Activated CD8-positive, alpha-beta T cell treated with anti-CD3 and anti-CD28 coated beads for 36 hours (primary cell): ENCODE measurements around the gene OR5W2. TPM values are rescaled to one million over a fixed set of nuclear protein-coding genes. Genes with fewer than 3 reads are reported as not detected.
"Not testable (repeated sequence)": the region's sequence is repeated elsewhere in the genome, so short reads cannot be mapped to it uniquely, and the experiment has no call there.

Experiments used
- ATAC-seq: fragments of 200-7000 bp; cut with Tn5 transposase; one replicate; pipeline ENCODE4 v1.10.0; 2021; ENCODE audit warnings: mild to moderate bottlenecking, moderate library complexity
- CTCF ChIA-PET: fragments of 350-600 bp; sonication (Branson Sonifier 250); formaldehyde crosslinking; loops from one replicate; lab custom pipeline; 2021; ENCODE audit warnings: antibody characterized with exemption; lab: Charles Lee
- POLR2A ChIA-PET: fragments of 350-600 bp; sonication (Branson Sonifier 250); formaldehyde crosslinking; loops from one replicate; lab custom pipeline; 2021; ENCODE audit warnings: antibody characterized with exemption; lab: Charles Lee
- DNase-seq: peaks from one replicate; pipeline ENCODE4 v3.0.0-alpha.2; 2020
- H3K27ac Mint-ChIP-seq: one replicate; pipeline ENCODE4 v1.8.0; 2021; ENCODE audit warnings: mild to moderate bottlenecking, mixed read lengths
- H3K27me3 Mint-ChIP-seq: one replicate; pipeline ENCODE4 v1.8.0; 2021; ENCODE audit warnings: mixed read lengths
- H3K36me3 Mint-ChIP-seq: one replicate; pipeline ENCODE4 v1.8.0; 2021; ENCODE audit warnings: low read depth, mixed read lengths
- H3K4me1 Mint-ChIP-seq: one replicate; pipeline ENCODE4 v1.8.0; 2021; ENCODE audit warnings: low read depth, mixed read lengths
- H3K4me3 Mint-ChIP-seq: one replicate; pipeline ENCODE4 v1.8.0; 2021; ENCODE audit warnings: mild to moderate bottlenecking, moderate library complexity, mixed read lengths
- H3K9me3 Mint-ChIP-seq: one replicate; pipeline ENCODE4 v1.8.0; 2021; ENCODE audit warnings: mixed read lengths
- intact Hi-C: fragments of 100-400 bp; cut with micrococcal nuclease; formaldehyde crosslinking; loops from one replicate; pipeline ENCODE4 v1.10.0; 2022
- total RNA-seq, 2 experiments: library from RNA; stranded (reverse); gene quantifications; one replicate each; pipeline ENCODE4 v1.2.3, GENCODE V29; 2021
- TF ChIP-seq, protein P1 (sequence below): fragments of 200-600 bp; IDR thresholded peaks from one replicate; pipeline ENCODE4 v1.8.0; 2022; ENCODE audit warnings: antibody characterized with exemption, mild to moderate bottlenecking

Gene OR5W2
- total RNA-seq, 2 experiments from 2014 or later = not detected

GRCh38 chr11:55920537-55920936, 6.2 kb upstream of the OR5W2 start:
- TF ChIP-seq, protein P1, sequence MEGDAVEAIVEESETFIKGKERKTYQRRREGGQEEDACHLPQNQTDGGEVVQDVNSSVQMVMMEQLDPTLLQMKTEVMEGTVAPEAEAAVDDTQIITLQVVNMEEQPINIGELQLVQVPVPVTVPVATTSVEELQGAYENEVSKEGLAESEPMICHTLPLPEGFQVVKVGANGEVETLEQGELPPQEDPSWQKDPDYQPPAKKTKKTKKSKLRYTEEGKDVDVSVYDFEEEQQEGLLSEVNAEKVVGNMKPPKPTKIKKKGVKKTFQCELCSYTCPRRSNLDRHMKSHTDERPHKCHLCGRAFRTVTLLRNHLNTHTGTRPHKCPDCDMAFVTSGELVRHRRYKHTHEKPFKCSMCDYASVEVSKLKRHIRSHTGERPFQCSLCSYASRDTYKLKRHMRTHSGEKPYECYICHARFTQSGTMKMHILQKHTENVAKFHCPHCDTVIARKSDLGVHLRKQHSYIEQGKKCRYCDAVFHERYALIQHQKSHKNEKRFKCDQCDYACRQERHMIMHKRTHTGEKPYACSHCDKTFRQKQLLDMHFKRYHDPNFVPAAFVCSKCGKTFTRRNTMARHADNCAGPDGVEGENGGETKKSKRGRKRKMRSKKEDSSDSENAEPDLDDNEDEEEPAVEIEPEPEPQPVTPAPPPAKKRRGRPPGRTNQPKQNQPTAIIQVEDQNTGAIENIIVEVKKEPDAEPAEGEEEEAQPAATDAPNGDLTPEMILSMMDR = no peak
- Mint-ChIP-seq H3K4me1 (no peaks in the 10 kb centered on the region), H3K36me3 (no peaks in the 10 kb centered on the region), H3K27ac (no peak overlapping the region), H3K9me3 (peaks cover 8% of the 10 kb centered on the region), H3K27me3 (no peaks in the 10 kb centered on the region), H3K4me3 (no peak overlapping the region)
- intact Hi-C loops = no loop called here
- ChIA-PET POLR2A (no interaction called here), CTCF (no interaction called here)
- DNase-seq = no peak
- ATAC-seq = no peak

DNA sequence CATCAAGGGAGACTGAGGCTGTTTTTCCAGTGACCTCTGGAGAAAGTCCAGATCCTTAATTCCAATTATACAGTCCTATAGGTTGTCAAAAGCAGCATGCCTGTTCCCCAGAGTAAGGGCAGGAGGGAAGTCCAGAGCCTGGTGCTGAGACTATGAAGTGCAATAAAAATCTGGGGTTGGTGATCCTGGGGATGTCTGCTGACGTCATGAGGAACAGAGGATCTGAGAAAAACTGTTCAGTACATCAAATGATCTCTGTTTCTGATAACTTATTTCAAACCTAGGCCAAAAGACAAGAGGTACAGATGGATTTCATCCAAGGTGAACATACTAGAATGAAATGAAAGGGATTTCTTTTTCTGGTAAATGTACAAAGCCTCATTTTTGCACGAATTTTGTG, 12.1 kb downstream of the OR5W2 start:
- ATAC-seq = no peak

DNA sequence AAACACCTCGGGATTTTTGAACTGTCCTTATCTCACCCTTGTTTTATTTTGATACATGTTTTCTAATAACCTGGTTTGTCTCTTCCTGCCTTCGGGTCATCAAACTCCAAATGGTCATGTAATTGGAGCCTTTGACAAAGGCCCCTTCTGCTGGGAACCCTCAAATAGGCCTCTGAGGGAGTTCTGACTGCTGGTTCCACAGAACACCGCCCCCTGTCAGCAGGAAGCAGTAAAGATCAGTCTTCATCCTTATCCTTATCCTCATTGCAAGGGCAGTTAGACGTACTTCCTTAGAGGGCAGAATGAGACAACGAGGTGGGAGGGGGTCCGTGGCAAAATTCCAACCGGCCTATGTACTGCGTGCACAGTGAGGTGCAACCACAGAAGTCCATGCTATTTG, 19.2 kb downstream of the OR5W2 start:
- H3K4me3 Mint-ChIP-seq = no peak overlapping the region
- ChIA-PET POLR2A (no interaction called here), CTCF (no interaction called here)
- intact Hi-C loops = no loop called here
- peaks cover 9% of the 10 kb centered on the region for H3K9me3 Mint-ChIP-seq
- no peaks in the 10 kb centered on the region for H3K27me3 Mint-ChIP-seq
- DNase-seq (no peak), ATAC-seq (no peak)
- no peaks in the 10 kb centered on the region for H3K36me3 Mint-ChIP-seq
- H3K4me1 Mint-ChIP-seq = no peaks in the 10 kb centered on the region
- H3K27ac Mint-ChIP-seq = no peak overlapping the region
- TF ChIP-seq, protein P1 = no peak

More for the DNA sequence above, 12.1 kb downstream of the OR5W2 start:
- TF ChIP-seq, protein P1 = no peak
- peaks cover 16% of the 10 kb centered on the region for H3K9me3 Mint-ChIP-seq
- no peaks in the 10 kb centered on the region for H3K27me3 Mint-ChIP-seq
- DNase-seq = no peak
- no peaks in the 10 kb centered on the region for H3K36me3 Mint-ChIP-seq
- H3K4me1 Mint-ChIP-seq = no peaks in the 10 kb centered on the region
- intact Hi-C loops = no loop called here
- no peak overlapping the region for H3K27ac Mint-ChIP-seq
- POLR2A ChIA-PET = no interaction called here
- CTCF ChIA-PET = no interaction called here
- no peak overlapping the region for H3K4me3 Mint-ChIP-seq

DNA sequence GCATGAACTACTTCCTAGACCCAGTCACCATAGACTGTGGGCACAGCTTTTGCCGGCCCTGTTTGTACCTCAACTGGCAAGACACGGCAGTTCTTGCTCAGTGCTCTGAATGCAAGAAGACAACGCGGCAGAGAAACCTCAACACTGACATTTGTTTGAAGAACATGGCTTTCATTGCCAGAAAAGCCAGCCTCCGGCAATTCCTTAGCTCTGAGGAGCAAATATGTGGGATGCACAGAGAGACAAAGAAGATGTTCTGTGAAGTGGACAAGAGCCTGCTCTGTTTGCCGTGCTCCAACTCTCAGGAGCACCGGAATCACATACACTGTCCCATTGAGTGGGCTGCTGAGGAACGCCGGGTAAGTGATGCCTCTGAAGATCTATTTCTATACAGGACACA, 28.9 kb downstream of the OR5W2 start:
- H3K4me1 Mint-ChIP-seq, H3K27ac Mint-ChIP-seq, H3K36me3 Mint-ChIP-seq, POLR2A ChIA-PET, DNase-seq, H3K27me3 Mint-ChIP-seq, H3K4me3 Mint-ChIP-seq, intact Hi-C loops, ATAC-seq, CTCF ChIA-PET: not testable (repeated sequence)
- peaks cover 10% of the 10 kb centered on the region for H3K9me3 Mint-ChIP-seq

DNA sequence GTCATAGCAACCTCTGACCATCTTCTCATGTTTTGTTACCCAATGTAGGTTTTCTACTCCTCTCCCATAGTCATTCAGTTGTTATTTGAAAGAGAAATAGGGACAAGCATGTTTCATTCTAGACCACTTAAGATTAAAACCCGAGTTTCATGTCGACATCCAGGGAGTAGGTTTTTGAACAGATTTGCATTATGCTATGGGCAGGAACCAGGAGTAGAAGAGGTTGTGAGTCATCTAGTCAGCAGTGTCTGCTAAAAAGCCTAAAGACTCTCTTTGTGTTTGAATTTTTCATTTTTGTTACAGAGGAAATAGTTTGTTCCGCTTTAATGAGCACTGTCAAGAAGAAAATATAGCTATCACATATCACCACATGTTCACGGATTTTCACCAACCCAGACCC, 29.4 kb downstream of the OR5W2 start:
- H3K4me3 Mint-ChIP-seq, intact Hi-C loops, DNase-seq, CTCF ChIA-PET, H3K27ac Mint-ChIP-seq, ATAC-seq, POLR2A ChIA-PET, H3K4me1 Mint-ChIP-seq, H3K36me3 Mint-ChIP-seq, H3K27me3 Mint-ChIP-seq: not testable (repeated sequence)
- H3K9me3 Mint-ChIP-seq = peaks cover 10% of the 10 kb centered on the region

- H3K4me3 Mint-ChIP-seq, H3K36me3 Mint-ChIP-seq, DNase-seq, ATAC-seq, H3K27ac Mint-ChIP-seq, POLR2A ChIA-PET, H3K4me1 Mint-ChIP-seq, CTCF ChIA-PET, H3K27me3 Mint-ChIP-seq, intact Hi-C loops: not testable (repeated sequence)
- peaks cover 10% of the 10 kb centered on the region for H3K9me3 Mint-ChIP-seq
These were observed 31.4 kb downstream of the OR5W2 start, which contains the start of gene TRIM51 for GRCh38 chr11:55882997-55883396. TRIM51 (plus strand) TSS chr11:55883297; CDS start chr11:55885429, 2,132 bp downstream.

- DNase-seq, H3K9me3 Mint-ChIP-seq, H3K4me3 Mint-ChIP-seq, CTCF ChIA-PET, H3K36me3 Mint-ChIP-seq, H3K27me3 Mint-ChIP-seq, H3K27ac Mint-ChIP-seq, H3K4me1 Mint-ChIP-seq, intact Hi-C loops, ATAC-seq, POLR2A ChIA-PET: not testable (repeated sequence)
These were observed 41.2 kb downstream of the OR5W2 start for GRCh38 chr11:55873146-55873545.

DNA sequence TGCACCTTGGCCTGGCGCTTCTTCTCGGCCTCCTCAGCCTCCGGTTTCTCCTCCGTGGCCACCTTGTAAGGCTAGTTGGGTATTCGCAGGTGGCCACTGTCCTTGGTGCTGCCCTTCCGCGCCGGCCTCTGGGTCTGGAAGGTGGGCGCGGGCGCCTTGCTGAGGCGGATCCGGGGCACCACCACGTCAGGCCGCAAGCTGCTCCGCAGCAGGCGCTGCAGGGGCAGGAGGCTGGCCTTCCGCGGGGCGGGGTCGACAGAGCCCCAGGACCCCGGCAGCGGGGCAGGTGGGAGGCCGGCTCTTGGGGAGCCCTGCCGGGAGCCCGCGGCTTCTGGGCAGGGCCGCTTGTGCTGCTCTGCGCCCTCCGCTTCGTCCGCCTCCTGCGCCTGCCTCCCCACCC, 41.7 kb downstream of the OR5W2 start:
- H3K27ac Mint-ChIP-seq, H3K27me3 Mint-ChIP-seq, H3K36me3 Mint-ChIP-seq, POLR2A ChIA-PET, CTCF ChIA-PET, intact Hi-C loops, ATAC-seq, H3K4me3 Mint-ChIP-seq, H3K4me1 Mint-ChIP-seq, DNase-seq, H3K9me3 Mint-ChIP-seq: not testable (repeated sequence)

DNA sequence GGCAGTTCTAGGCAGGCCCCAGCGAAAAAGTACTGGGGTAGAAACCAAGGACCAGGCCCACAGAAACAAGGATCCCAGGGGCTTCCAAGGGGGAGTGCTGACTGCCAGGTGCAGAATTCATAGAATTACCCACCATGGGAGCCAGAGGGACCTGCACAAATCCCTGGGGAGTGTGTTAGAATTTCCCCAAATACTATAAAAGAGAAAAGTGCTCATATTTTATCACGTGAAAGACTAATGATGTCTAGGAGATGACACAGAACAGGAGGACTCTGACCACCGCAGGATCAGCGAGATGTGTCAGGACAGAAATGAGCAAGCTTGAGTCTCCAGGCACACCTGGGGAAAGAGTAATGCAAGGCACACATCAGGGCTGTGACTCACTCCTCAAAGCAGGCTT, 47.0 kb downstream of the OR5W2 start:
- H3K4me1 Mint-ChIP-seq, CTCF ChIA-PET, POLR2A ChIA-PET, ATAC-seq, H3K27me3 Mint-ChIP-seq, H3K4me3 Mint-ChIP-seq, DNase-seq, H3K36me3 Mint-ChIP-seq, H3K27ac Mint-ChIP-seq, intact Hi-C loops: not testable (repeated sequence)
- peaks cover 13% of the 10 kb centered on the region for H3K9me3 Mint-ChIP-seq
